SK-N-MC (cell line): ENCODE results near the gene CDH15.

Experiments used
- EZH2 ChIP-seq: fragments of 200-600 bp; sonication (generic); IDR thresholded peaks from one replicate; pipeline ENCODE4 v1.6.1; 2017; ENCODE audit warnings: antibody characterized with exemption
- FOXP2 ChIP-seq: optimal IDR thresholded peaks from 2 replicates; pipeline ENCODE3; 2011; ENCODE audit warnings: mild to moderate bottlenecking, moderate library complexity; ENCODE audit not compliant: insufficient read depth; ENCODE audit errors: extremely low read length, control extremely low read depth
- POLR2AphosphoS5 ChIP-seq: IDR thresholded peaks from 2 replicates; pipeline ENCODE4 v1.6.1; 2012; ENCODE audit warnings: mild to moderate bottlenecking, low read depth, low read length, borderline replicate concordance

GRCh38 chr16:89198417-89199240 is 27.1 kb downstream of the CDH15 start:
- TF ChIP-seq EZH2 (no peak), POLR2AphosphoS5 (no peak), FOXP2 (no peak)
